ENCODE measurements around the gene SLC44A2. TPM values are rescaled to one million over a fixed set of nuclear protein-coding genes. Genes with fewer than 3 reads are reported as not detected.

SLC44A2 gene
- total and polyA plus RNA-seq, 2 donors from 2014 or later = 150 to 345 TPM

- TF ChIP-seq CTCF (IDR thresholded peaks at IDR 0.05; ENCODE audit: borderline replicate concordance, extremely low read depth, insufficient read depth) = no peak
- intact Hi-C loops (cut with DNase I) = no loop called here
- Histone ChIP-seq H3K27ac (ENCODE audit: low read depth in 2 of 2, low read length in 2 of 2) (no peak overlapping the region), H3K36me3 (ENCODE audit: control insufficient read depth in 2 of 3, insufficient read depth in 3 of 3, low read length in 3 of 3) (no peaks in the 10 kb centered on the region), H3K4me3 (ENCODE audit: low read length in 3 of 3) (peak overlapping the region in 2 of 3 donors; percentile 63), H3K9me3 (ENCODE audit: control insufficient read depth in 2 of 3, insufficient read depth in 1 of 3, low read length in 3 of 3) (no peaks in the 10 kb centered on the region), H3K9ac (ENCODE audit: low read length in 3 of 3) (peak overlapping the region in 1 of 3 donors; percentile 69), H3K27me3 (ENCODE audit: control insufficient read depth, insufficient read depth, low read length) (peaks cover 3% of the 10 kb centered on the region), H3K4me1 (ENCODE audit: control insufficient read depth in 2 of 3, insufficient read depth in 2 of 3, low read depth in 1 of 3, low read length in 3 of 3) (peaks cover 0 to under 1% (median under 1%) of the 10 kb centered on the region in 3 donors)
- FAIRE-seq (no peak), DNase-seq (no peak)
These were observed 39.0 kb upstream of the SLC44A2 start for GRCh38 chr19:10586396-10586795.

- no peak for TF ChIP-seq CTCF (IDR thresholded peaks at IDR 0.05; ENCODE audit: borderline replicate concordance, extremely low read depth, insufficient read depth)
- H3K4me3 ChIP-seq (ENCODE audit: low read length in 3 of 3) = peak within 1 kb of the TSS; percentile 37 to 63 (median 63)
- intact Hi-C loops (cut with DNase I) = no loop called here
- H3K4me1 ChIP-seq (ENCODE audit: control insufficient read depth in 2 of 3, insufficient read depth in 2 of 3, low read depth in 1 of 3, low read length in 3 of 3) = no peaks in the 10 kb centered on the region
- H3K27ac ChIP-seq (ENCODE audit: low read depth in 2 of 2, low read length in 2 of 2) = no peak within 1 kb of the TSS
- H3K36me3 ChIP-seq (ENCODE audit: control insufficient read depth in 2 of 3, insufficient read depth in 3 of 3, low read length in 3 of 3) = no peaks in the 10 kb centered on the region
- peak within 1 kb of the TSS in 2 of 3 donors; percentile 32 to 69 for H3K9ac ChIP-seq (ENCODE audit: low read length in 3 of 3)
- peaks cover 3% of the 10 kb centered on the region for H3K27me3 ChIP-seq (ENCODE audit: control insufficient read depth, insufficient read depth, low read length)
- DNase-seq (peak in 2 of 5 donors; percentile 26 to 33), FAIRE-seq (no peak)
- no peaks in the 10 kb centered on the region for H3K9me3 ChIP-seq (ENCODE audit: control insufficient read depth in 2 of 3, insufficient read depth in 1 of 3, low read length in 3 of 3)
These were observed 38.1 kb upstream of the SLC44A2 start, which contains the start of gene AP1M2 for GRCh38 chr19:10587022-10587838. TSS of gene AP1M2 (minus strand) at chr19:10587312. CDS start at chr19:10587231, 81 bp downstream.

GRCh38 chr19:10587839-10588150 is 37.6 kb upstream of the SLC44A2 start:
- Histone ChIP-seq H3K36me3 (ENCODE audit: control insufficient read depth in 2 of 3, insufficient read depth in 3 of 3, low read length in 3 of 3) (no peaks in the 10 kb centered on the region), H3K9me3 (ENCODE audit: control insufficient read depth in 2 of 3, insufficient read depth in 1 of 3, low read length in 3 of 3) (no peaks in the 10 kb centered on the region), H3K4me1 (ENCODE audit: control insufficient read depth in 2 of 3, insufficient read depth in 2 of 3, low read depth in 1 of 3, low read length in 3 of 3) (no peaks in the 10 kb centered on the region), H3K27me3 (ENCODE audit: control insufficient read depth, insufficient read depth, low read length) (peaks cover 3% of the 10 kb centered on the region), H3K4me3 (ENCODE audit: low read length in 3 of 3) (no peak overlapping the region), H3K9ac (ENCODE audit: low read length in 3 of 3) (no peak overlapping the region), H3K27ac (ENCODE audit: low read depth in 2 of 2, low read length in 2 of 2) (no peak overlapping the region)
- FAIRE-seq (no peak), DNase-seq (no peak)
- intact Hi-C loops (cut with DNase I) = no loop called here
- no peak for TF ChIP-seq CTCF (IDR thresholded peaks at IDR 0.05; ENCODE audit: borderline replicate concordance, extremely low read depth, insufficient read depth)

All from kidney (tissue), 14 donors.